ENCODE results near the gene RAPSN. TPM values are rescaled to one million over a fixed set of nuclear protein-coding genes. Genes with fewer than 3 reads are reported as not detected.

The RAPSN gene
- total RNA-seq, 4 donors from 2014 or later = 0.38 TPM; not detected in 3

DNA sequence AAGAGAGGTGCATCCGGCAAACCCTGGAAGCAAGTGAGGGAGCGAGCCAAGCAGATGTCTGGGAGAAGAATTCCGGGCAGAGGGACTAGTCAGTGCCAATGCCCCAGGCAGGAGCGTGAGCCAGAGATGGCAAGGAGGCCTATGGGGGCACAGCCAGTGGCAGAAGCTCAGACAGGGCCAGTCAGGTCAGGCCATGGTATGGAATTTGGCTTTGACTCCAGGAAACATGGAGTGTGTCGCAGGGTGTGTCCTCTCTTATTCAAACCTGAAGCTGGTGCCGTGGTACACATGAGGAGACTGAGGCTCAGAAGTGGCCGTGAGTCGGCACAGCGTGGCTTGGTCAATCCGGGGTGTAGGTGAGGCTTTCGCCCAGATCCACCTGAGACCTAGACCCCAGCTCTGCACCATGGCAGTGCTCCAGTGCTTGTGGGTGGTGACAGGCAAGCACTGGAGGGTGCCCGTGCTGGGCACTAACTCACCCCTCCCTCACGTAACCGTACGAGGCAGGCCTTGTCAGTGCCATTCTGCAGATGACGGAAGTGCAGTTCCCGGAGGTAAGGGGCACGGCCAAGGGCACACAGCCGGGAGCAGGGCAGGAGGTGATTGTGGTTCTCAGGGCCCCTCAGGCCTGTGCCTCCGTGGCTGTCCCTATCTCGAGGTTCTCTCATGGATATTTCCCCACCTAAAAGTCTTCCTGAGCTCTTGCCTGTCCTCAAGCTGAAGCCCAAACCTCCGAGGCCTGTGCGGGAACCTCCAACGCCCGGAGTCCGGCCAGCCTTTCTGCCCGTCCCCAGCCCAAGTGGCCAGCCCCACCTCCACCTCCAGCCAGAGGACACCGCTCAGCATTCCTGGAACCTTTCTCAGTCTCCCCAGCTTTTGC lies 60.0 kb downstream of the RAPSN start:
- 61 to 63% methylated on average over 19 to 26 of the region's 28 CpGs for WGBS, 2 donors
- Histone ChIP-seq H3K9me3 (no peaks in the 10 kb centered on the region), H3K27ac (peak overlapping the region; percentile 65 to 82 (median 70)), H3K4me3 (peak overlapping the region in 1 of 4 donors; percentile 25), H3K27me3 (no peaks in the 10 kb centered on the region), H3K4me1 (peaks cover 16 to 51% (median 20%) of the 10 kb centered on the region in 3 donors), H3K36me3 (no peaks in the 10 kb centered on the region)
- intact Hi-C loops (cut with DNase I) = no loop called here
- TF ChIP-seq, protein P1, sequence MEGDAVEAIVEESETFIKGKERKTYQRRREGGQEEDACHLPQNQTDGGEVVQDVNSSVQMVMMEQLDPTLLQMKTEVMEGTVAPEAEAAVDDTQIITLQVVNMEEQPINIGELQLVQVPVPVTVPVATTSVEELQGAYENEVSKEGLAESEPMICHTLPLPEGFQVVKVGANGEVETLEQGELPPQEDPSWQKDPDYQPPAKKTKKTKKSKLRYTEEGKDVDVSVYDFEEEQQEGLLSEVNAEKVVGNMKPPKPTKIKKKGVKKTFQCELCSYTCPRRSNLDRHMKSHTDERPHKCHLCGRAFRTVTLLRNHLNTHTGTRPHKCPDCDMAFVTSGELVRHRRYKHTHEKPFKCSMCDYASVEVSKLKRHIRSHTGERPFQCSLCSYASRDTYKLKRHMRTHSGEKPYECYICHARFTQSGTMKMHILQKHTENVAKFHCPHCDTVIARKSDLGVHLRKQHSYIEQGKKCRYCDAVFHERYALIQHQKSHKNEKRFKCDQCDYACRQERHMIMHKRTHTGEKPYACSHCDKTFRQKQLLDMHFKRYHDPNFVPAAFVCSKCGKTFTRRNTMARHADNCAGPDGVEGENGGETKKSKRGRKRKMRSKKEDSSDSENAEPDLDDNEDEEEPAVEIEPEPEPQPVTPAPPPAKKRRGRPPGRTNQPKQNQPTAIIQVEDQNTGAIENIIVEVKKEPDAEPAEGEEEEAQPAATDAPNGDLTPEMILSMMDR (IDR thresholded peaks at IDR 0.05) = no peak
- DNase-seq = no peak

DNA sequence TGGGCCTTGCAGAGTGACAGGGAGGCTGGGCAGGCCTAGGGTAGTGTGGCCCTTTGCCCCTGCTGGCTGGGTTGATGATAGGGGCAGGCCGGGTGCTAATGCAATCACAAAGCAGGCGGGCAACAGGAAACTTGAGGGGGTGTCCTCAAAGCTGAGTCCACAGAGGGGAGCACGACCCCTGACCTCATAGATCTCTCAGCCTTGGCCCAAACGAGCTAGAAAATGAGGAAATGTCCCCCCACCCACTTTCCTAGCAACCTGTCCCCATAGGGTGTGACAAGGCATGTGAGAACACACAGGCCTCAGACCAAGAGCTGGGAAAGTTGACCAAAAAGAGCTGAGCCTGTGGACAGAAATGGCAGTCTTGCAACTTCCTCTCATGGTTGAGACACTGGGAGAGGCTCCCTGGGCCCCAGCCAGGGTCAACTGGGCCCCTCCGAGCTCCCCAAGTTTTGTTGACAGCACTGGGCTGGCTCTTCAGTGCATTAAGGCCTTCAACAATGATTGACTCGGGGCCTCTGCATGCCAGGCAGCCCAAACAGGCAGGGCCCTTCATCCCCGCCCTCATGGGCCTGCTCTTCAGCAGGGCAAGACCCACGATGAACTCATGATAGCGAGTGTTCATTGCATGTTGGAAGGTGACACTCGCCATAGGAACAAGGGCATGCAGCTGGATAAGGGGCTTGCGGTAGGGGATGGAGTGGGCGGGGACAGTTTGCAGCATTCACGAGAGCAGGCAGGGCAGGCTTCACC lies 60.8 kb downstream of the RAPSN start:
- Histone ChIP-seq H3K27me3 (no peaks in the 10 kb centered on the region), H3K4me1 (peaks cover 15 to 44% (median 20%) of the 10 kb centered on the region in 3 donors), H3K9me3 (no peaks in the 10 kb centered on the region), H3K36me3 (no peaks in the 10 kb centered on the region), H3K27ac (peak overlapping the region; percentile 65 to 82 (median 70)), H3K4me3 (no peak overlapping the region)
- no peak for TF ChIP-seq POLR2A (IDR thresholded peaks at IDR 0.05)
- TF ChIP-seq, protein P1 (IDR thresholded peaks at IDR 0.05) = no peak
- 53 to 54% methylated on average over 6 to 7 of the region's 13 CpGs for WGBS, 2 donors
- DNase-seq = no peak
- intact Hi-C loops (cut with DNase I) = no loop called here

Small RNAs within 50 kb of the gene (small RNA-seq; reads per million reads assigned to genes)
- gene MIR4487 = 0 reads per million in 4 donors

Other genes starting within 250 kb of the RAPSN start
- gene DDB2, start 234.2 kb downstream of the RAPSN start, total RNA-seq = 10 to 100 TPM; 25.7 to 65.8 (median 43.5) TPM
- gene ACP2, start 200.3 kb downstream of the RAPSN start, total RNA-seq = 10 to 100 TPM; 20.4 to 38.0 (median 26.5) TPM
- gene NR1H3, start 191.1 kb downstream of the RAPSN start, total RNA-seq = 10 to 100 TPM in 2 of 4 donors, 1 to 10 TPM in 2; 2.4 to 24.8 (median 12.5) TPM
- 10 to 100 TPM; 12.6 to 34.7 (median 15.4) TPM for gene MADD, start 179.0 kb downstream of the RAPSN start, total RNA-seq
- under 1 TPM in 1 of 4 donors, not detected in 3; 0.08 TPM for gene MYBPC3, start 96.4 kb downstream of the RAPSN start, total RNA-seq
- 10 to 100 TPM in 2 of 4 donors, 1 to 10 TPM in 2; 2.6 to 15.4 (median 8.8) TPM for gene SPI1, start 70.6 kb downstream of the RAPSN start, total RNA-seq
- gene SLC39A13, start 40.5 kb downstream of the RAPSN start, total RNA-seq = 10 to 100 TPM; 10.9 to 44.3 (median 13.8) TPM
- gene PSMC3, start 22.7 kb downstream of the RAPSN start, total RNA-seq = 100 to 1,000 TPM in 3 of 4 donors, 10 to 100 TPM in 1; 72.9 to 134 (median 122) TPM
- gene CELF1, start 104.0 kb upstream of the RAPSN start, total RNA-seq = 10 to 100 TPM; 50.4 to 88.9 (median 64.1) TPM
- gene PTPMT1, start 116.5 kb upstream of the RAPSN start, total RNA-seq = 10 to 100 TPM; 67.7 to 92.3 (median 78.7) TPM
- gene KBTBD4, start 129.8 kb upstream of the RAPSN start, total RNA-seq = 10 to 100 TPM; 12.4 to 22.7 (median 16.0) TPM
- 10 to 100 TPM; 65.5 to 89.9 (median 83.6) TPM for gene NDUFS3, start 129.9 kb upstream of the RAPSN start, total RNA-seq
- not detected for gene FAM180B, start 137.5 kb upstream of the RAPSN start, total RNA-seq
- under 1 TPM in 3 of 4 donors, not detected in 1; 0.35 to 0.57 (median 0.41) TPM for gene C1QTNF4, start 145.3 kb upstream of the RAPSN start, total RNA-seq
- 10 to 100 TPM; 44.5 to 67.2 (median 53.9) TPM for gene MTCH2, start 193.4 kb upstream of the RAPSN start, total RNA-seq